Measurements from ENCODE around the gene HIGD2A.

- no peak for TF ChIP-seq CTCF (IDR thresholded peaks at IDR 0.05)
- no peak for TF ChIP-seq POLR2A (IDR thresholded peaks at IDR 0.05)
Measured at GRCh38 chr5:176416965-176417364, 28.4 kb downstream of the HIGD2A start.
